GM21619 (cell line): ENCODE measurements around the gene SLC6A15.
A peak's percentile ranks its signal among the peaks of the same experiment; 100 is the strongest.

Source experiments
- ATAC-seq: cut with Tn5 transposase; IDR thresholded peaks from one replicate; pipeline ENCODE4 v1.9.1; 2021; ENCODE audit not compliant: unreplicated experiment

The SLC6A15 gene

DNA sequence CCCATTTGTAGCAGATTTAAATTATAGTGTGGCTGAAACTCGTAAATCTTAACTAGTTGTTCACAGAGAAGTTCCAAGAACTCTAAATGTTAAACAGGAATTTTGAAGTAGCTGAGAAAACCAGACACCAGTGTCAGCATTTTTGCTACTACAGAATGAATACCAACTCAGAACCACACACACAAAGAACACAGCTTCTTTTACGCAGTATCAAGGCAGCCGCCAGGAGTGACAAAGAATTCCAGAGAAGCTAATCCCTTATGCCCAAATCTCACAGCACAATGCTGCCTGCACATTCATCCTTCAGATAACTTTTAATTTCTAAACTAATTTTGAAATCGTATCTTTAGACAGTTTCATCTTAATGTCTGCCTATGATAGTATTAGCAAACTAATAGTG, 37.4 kb downstream of the SLC6A15 start:
- ATAC-seq = no peak

DNA sequence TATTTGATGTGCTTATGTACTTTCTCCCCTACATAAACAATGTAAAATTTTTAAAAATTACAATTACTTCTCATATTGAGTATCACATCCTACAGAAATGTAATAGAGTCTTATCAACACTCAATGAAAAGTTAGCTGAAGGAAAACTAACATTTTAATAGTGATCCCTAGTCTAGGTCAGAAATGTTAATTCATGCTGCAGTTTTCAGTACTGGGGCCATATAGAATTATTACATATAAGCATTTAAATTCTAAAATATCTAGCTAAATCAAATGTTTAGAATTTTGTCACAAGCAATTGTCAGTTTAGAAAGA, 37.8 kb downstream of the SLC6A15 start:
- ATAC-seq = no peak

DNA sequence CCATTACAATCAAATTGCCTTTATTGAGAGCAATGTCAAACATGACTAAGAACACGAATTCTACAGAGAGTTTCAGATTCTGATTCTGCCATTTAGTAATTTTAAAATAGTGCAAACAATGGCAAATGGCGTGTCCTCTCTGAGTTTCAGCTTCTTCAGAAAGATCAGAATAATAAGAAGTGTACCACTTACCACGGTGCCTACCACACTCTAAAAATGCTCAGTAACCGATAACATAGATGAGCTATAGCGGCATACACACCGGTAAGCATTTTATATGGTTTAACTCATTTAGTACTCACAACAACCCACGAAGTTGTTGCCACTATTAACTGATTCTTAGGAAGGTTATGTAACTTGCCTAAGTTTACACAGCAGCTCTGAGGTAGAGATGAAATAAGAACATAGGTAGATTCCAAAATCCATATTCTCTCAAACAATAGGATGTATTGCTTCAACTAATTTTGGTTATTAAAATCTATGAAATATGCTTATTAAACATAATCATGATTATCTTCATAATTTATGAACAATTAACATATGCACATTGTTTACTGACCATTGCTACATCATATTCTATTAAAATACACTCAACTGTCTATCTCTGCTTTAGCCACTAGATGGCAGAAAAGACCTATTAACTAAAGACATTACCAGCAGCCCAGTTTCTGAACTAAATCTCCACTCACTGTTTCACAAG, 38.3 kb downstream of the SLC6A15 start:
- ATAC-seq = peak; percentile 96

DNA sequence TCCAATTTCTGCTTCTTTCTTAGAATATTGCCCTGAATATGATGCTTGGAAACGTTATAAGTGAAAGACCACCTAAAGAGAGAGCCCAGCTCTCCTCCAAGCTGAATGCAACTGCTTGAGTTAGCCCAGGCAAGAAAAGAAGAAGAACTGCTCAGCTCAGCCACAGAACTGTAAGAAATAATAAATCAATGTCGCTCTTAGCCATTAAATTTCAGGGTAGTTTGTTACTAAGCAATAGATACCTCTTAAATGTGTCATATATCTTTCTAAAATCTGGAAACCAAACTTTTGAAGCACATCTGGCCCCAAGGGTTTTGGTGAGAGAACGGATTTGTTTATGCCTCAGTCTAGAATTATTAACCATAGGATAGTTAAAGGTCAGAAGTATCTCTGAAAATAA, 50.4 kb downstream of the SLC6A15 start:
- ATAC-seq = no peak

DNA sequence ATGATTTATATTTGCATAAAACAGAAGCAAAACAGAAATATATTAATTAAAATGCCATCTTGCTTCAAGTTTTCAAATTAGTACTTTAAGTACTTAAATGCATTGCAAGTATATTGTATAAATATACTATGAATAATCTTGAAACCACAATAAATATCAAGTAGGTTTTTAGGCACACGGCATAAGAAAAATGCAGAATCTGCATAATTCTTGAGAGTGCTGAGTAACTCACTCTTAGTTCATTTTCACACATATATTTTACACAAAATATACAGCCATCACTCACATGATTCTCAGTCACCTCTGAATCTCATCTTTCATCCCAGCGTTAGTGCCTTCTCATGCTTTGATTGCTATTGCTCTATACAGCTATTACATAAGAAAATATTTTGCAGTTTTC, 51.9 kb downstream of the SLC6A15 start:
- ATAC-seq = no peak

DNA sequence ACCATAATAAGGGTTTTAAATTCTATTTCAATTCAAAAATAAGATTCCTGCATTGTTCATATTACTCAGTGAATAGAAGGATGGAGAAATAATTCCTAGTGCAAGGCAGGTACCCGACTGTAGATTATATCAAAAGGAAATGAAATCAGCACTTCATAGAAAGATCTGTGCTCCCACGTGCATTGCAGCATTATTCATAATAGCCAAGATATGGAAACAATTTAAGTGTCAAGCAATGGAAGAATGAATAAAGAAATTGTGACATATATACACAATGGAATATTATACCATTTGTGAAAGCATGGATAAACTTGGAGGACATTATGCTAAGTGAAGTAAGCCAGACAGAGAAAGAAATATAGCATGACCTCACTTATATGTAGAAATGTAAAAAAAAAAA, 53.8 kb downstream of the SLC6A15 start:
- ATAC-seq = no peak

DNA sequence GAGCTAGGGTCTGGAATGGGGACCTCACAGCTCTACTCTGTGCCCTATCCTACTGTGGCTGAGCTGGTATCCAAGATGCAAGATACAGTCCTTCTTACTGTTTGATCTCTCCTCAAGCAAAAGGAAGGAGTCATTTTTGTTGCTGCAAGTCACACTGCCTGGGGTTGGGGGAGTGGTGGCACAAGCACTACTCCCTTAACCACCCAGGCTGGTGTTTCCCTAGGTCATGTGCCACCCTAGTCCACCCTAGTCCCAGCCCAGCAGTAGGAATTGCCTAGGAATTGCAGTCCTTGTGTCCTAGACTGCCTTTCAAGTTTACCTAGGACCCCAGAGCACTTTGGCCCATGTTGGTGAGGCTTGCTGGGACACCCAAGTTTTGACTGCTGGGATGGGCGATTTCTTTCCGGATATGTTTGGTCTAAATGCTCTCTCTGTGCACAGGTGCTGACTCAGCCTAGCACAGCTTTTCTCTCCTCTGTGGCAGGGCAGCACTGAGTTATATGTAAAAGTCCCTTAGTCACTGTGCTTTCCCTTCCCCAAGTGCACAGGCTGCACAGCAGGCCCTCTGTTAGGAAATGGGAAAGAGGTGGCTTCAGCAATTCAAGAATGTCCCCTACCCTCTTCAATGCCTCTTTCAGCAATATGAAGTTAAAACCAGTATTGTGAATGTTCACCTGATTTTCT, 54.9 kb downstream of the SLC6A15 start:
- ATAC-seq = no peak

DNA sequence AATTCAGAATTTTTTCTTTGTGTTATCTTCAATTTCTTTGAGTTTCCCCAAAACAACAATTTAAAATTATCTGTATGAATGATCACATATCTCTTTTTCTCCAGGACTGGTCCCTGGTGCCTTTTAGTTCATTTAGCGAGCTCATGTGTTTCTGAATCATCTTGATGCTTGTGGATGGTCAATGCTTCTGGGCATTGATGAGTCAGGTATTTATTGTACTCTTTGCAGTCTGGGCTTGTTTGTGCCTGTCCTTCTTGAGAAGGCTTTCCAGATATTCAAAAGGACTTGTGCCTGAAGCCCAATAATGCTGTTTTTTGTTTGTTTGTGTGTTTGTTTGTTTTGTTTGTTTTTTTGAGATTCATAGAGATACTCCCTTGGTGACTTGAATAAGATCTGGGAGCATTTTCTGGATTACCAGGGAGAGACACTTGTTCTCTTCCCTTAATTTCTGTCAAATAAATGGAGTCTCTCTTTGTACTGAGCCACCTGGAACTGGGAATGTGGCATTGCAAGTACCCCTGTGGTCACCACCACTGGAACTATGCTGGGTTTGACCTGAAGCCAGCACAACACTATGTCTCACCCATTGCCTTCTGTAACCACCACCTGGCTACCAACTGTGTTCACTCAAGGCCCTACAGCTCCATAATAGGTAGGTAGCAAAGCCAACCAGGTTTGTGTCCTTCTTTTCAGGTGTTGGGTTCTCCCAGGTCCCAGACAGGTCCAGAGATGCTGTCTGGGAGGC, 56.3 kb downstream of the SLC6A15 start:
- no peak for ATAC-seq

DNA sequence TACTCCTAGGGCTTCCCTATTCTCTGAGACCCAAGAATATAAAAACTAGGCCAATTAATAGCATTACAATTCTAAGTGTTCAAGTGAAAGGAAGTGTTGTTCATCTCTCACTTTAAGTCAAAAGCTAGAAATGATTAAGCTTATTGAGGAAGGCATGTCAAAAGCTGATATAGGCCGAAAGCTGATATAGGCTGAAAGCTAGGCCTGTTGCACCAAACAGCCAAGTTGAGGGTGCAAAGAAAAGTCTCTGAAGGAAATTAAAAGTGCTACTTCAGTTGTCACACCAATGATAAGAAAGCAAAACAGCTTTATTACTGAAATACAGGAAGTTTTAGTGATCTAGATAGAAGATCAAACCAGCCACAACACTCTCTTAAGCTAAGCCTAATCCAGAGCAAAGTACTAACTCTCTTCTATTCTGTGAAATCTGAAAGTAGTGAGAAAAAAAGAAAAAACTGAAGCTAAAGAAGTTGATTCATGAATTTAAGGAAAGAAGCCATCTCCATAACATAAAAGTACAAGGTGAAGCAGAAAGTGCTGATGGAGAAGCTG, 68.9 kb downstream of the SLC6A15 start:
- ATAC-seq = no peak

DNA sequence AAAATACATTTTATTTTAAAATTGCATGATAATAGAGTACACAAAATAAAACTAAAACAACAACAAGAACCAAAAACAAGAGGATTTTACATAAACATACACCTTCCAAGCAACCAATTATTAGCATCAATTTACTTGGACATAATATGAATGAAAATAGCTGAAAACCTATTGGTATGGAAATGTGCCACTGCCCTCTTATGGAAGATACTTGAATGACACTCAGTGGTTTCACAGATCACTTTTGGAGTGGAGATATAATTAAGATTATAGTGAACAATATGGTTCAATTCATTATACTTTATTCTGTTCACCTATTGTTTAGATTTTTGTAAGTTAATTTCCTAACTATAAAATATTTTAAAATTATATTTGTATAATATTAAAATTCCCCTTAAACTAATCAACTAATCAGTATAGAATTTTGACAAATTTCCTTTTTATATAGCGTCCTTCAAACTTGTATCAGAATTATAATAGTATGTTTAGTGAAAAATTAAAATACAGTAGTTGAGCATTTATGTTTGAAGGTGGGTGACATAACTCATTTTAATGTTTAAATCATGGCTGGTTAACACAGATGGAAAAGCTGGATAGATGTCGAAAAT, 70.1 kb downstream of the SLC6A15 start:
- peak; percentile 78 for ATAC-seq

DNA sequence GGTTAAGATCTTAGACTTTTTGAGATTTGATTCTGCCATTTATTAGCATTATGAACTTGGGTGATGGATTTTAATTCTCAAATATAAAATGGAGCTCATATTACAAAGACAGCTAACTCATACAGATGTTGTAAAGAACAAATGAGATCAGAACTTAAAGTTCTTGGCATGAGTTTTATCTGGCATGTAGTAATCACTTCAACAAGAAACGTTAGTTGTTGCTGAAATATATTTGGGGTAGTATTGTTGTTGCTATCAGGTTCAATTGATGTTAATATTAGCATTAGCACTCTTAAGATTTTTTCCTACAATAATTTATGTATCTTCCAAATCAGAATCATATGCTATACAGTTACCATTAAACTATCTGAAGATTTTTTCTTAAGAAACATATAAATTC, 71.0 kb downstream of the SLC6A15 start:
- no peak for ATAC-seq

DNA sequence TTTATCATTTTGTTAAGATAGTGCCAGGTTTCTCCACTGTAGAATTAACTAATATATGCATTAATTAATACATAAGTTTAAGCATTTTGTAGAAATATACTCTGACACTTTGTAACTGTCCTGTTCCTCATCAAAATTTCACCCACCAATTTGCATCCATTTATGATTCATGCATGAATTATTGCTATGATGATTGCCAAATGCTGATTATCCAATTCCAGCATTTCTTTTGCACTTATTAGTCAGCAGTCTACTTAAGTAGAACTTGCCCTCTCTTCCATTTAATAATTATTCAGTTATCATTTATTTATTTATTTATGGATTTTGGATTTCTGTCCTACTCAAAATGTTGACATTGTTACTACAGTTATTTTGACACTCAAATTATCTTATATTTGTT, 72.2 kb downstream of the SLC6A15 start:
- ATAC-seq = no peak

DNA sequence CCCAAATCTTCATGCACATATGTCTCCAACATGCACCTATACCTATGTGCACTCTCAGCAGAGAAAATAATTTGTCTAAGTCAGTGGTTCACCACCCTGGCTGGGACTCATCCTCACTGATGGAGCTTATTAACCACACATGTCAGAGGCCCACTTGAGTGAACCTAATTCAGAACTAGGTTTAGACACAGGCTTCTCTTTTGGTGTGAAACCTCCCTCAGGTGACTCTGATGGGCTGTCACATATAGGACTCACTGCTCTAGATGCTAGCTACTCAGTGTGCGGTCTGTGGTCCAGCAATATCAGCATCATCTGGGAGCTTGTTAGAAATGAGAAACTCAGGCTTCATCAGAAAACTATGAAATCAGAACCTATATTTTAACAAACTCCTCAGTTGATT, 85.7 kb downstream of the SLC6A15 start:
- ATAC-seq = no peak

DNA sequence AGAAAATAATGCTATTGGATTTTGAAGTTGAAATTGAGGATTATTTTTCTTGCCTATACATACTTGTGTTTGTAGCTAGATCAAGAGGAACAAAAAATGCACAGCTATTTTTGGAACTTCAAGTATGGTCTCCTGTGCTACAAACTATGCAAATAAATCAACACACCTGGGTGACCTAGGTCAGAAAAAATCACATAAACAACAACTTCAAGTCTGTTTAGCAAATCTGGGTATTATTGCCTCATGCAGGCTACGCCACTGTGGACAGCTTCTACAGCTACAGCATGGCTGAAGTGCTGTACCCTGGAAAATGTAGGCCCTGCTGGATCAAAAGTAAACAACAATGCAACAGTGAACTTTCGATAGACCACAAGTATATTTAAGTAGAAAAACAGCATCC, 87.5 kb downstream of the SLC6A15 start:
- no peak for ATAC-seq

DNA sequence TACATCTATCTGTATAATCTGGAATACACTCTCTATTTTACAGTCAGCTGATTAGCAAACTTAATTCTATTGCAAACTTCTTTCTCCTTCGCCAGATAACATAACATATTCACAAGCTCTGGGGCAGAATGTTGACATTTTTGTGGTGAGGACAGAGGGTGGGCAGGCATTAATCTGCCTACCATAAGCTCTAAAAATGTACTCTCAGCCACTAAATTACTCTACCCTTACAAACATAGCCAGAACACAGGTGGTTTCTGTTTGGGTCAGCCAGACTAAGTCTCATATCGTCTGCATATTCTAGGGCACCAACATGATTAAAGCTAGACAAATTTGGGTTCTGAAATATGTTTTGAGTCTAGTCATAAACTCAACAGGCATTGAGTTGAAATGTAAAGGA, 90.1 kb downstream of the SLC6A15 start:
- no peak for ATAC-seq

DNA sequence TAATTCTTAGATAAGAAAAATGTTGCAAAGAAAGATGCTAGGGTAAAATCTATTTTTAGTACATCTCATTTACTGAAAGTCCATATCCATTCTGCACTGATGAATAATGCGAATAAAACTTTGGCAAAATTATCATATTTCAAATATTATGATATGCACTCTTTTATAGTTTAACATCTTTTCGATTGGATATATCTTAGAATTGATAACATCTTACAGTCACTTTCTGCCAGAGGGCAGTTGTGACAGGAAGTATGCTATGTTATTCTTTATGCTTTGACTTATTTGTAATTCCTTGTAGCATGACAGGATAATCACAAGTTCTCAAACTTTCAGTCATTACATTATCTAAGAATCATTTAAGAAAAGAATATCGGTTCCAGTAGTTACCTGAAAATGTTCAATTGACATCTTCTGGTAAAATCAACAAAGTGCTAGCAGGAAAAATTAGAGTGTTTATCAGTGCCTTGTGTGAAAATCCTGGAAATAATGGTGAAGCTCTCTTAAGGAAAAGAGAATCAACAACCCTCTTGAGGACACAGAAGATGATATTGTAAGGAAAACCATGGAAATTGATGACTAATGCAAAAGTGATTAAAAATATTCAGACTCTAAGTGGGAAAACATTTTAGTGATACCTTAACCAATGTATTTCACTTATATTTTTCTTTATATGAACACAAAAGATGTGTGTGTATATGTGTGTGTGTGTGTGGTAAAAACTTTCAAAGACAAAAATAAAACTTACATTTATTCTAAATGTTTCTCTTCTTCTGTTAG, 95.5 kb downstream of the SLC6A15 start:
- ATAC-seq = no peak

DNA sequence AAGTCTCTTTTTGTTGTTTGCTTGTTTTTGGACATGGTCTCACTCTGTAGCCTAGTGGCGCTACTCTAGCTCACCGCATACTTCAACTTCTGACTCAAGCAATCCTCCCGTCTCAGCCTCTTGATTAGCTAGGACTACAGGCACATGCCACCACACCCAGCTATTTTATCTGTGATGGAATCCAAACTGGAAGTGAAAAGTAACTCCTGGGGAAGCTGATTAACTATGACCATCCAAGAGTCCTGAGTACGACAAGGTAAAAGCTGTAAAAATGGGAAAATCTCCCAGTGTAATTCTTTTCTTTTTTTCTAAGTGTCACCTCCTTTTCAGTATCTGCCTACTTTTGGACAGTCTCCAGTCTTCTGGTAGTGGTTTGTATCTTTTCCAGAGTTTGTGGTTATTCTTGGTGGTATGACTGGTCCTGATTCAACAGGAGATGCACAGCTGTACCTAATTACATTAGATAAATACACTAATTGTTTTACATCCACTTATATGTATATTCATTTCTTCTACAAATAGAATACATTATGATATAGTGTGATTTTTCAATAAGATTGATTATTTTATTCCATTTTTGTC, 97.8 kb downstream of the SLC6A15 start:
- ATAC-seq = no peak

DNA sequence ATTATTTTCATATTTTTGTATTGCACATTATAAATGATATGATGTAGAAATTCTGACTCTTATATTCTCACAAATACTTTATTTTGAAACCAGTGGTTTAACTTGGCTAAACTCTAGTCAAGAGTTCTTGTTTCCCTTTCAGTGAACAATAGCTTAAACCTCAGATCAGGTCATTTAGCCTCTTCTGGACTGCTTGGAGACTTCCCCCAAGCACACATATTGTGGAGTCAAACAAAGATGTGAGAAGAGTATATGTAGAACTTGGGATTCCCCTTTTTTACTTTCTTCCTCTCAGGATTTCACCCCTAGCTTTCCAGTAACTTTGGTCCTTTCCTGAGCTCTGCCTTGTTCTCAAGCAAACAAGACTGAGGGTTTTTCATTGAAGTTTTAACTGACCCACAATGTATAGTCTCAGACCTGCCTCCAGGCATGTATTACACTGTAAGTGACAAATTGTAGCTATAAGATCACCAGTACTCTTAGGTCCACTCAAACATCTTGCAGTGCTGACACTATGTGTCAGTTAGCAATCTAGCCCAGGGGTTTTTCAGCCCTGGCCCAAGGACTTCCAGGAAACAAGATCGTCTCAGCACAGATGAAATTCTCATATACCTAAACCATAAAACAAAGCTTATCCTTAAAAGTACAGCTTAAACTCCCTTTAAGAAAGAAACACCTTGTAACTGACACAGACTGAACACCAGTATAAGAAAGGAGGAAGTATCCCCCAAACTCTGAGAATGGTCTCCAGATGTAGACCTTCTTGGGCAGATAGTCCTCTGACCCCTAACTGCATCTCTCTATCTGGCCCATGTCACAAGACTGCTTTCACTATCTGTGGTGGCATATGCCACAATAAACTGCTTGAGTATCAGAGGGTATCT, 98.6 kb downstream of the SLC6A15 start:
- ATAC-seq = peak; percentile 72

DNA sequence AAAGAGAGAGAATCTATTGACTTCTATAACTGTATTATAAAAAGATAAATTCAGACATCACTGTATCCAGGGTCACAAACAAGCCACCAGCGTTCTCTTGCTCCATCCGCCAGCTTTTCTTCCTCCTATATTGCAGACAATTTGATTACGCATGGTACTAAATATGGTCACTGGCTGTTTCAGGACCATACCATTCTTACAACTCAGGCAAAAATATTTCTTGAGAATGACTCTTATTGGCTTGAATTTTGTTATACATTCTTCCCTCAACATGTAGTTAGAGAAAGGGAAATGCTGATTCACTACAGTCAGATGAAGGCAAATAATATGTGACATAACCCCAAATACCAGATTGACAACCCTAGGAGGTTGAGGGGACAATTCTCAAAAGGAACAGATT, 101.3 kb downstream of the SLC6A15 start:
- ATAC-seq = no peak

DNA sequence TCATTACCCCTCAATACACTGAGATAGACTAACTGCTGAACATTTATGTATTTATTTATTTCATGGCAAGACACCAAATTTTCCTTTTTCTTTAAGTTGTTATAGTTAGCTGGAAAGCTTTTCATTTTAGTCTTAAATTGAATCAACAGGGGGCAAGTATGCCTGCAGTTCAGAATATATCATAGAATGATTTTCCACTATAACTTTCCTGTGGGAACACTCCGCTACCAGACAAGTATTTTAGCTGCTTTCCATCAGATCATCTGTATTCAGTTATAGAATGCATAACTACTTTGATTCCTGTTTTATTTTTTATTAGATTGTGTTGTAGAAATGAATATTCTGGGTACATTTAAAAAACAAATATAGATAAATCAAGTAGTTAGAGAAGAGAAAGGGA, 102.0 kb downstream of the SLC6A15 start:
- no peak for ATAC-seq
